Forelimb muscle (tissue), 1 donor: Measurements from ENCODE around the gene TXN2. TPM values are rescaled to one million over a fixed set of nuclear protein-coding genes. Genes with fewer than 3 reads are reported as not detected.
A peak's percentile ranks its signal among the peaks of the same experiment; 100 is the strongest.

Experiments used
- DNase-seq: peaks from one replicate; pipeline ENCODE4 v3.0.0-alpha.2; 2013; ENCODE audit warnings: low read depth
- polyA plus RNA-seq: library from polyadenylated mRNA; unstranded; fragments of 120-200 nt; gene quantifications from one replicate; pipeline ENCODE4 v1.2.1, GENCODE V29; 2013; ENCODE audit not compliant: insufficient read length

The TXN2 gene
- polyA plus RNA-seq, 1 donor, result 107 TPM

DNA sequence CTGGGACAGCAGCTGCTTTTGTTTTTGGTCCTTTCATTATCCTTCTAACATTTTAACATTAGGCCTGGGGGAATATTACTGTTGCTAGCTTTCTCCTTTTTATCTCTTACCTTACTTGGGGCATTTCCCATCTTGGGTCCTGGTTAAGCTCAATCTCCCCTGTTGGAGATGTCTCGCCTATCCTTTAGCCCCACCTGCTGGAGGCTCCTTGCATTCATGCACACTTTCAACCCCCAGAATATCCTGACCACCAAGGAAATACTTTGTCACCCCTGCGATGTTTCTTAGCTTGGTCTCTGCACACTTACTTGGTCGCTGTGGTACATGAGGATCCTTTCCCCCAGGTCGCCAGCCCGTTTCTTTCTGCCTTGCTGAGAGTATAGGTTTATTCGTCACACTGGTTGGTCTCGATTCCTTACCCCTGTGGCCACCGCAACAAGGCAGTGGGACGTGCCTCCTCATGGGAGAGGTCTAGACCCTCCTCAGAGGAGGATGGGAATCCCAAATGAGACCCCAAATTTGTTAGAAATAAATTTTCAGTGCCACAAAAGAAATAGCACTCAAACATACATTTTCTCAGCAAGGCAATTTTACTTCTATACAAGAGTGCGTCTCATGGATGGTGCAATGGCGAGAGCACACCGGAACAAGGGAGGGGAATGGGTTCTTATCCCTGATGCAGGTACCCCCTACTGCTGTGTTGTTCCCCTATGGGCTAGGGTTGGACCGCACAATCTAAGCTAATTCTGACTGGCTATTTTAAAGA is 5.4 kb upstream of the TXN2 start:
- DNase-seq, result no peak

GRCh38 chr22:36480941-36481392 is 473 bp downstream of the TXN2 start:
- DNase-seq, result peak; percentile 61

DNA sequence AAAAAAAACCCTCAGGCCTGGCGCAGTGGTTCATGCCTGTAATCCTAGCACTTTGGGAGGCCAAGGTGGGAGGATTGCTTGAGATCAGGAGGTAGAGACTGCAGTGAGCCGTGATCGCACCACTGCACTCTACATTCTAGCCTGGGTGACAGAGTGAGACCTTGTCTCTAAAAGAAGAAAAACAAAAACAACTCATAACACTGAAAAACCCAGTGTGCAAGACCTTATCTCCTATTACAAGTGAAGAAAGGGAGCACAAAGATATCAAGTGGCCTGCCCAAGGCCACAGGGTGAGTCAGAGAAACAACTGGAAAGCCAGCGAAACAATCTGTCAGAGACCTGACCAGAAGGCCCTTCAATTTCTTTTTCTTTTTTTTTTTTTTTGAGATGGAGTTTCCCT is 2.5 kb downstream of the TXN2 start:
- no peak for DNase-seq

GRCh38 chr22:36475341-36475740 is 6.1 kb downstream of the TXN2 start:
- DNase-seq, result no peak

DNA sequence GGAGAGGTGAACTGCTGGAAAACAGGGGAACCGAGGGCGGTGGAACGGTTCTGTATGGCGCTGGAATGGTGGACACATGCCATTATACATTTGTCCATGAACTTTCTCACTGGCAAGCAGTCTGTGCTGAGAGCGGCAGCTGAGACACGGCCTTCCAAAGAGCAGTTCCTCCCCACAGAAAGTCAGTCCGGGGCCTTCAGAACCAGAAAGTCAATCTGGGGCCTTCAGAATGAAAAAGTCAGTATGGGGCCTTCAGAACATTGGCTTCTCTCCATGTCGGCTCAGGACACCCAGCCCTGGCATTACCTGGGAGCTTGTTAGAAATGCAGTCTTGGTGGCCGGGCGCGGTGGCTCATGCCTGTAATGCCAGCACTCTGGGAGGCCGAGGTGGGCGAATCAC is 8.8 kb downstream of the TXN2 start:
- no peak for DNase-seq

DNA sequence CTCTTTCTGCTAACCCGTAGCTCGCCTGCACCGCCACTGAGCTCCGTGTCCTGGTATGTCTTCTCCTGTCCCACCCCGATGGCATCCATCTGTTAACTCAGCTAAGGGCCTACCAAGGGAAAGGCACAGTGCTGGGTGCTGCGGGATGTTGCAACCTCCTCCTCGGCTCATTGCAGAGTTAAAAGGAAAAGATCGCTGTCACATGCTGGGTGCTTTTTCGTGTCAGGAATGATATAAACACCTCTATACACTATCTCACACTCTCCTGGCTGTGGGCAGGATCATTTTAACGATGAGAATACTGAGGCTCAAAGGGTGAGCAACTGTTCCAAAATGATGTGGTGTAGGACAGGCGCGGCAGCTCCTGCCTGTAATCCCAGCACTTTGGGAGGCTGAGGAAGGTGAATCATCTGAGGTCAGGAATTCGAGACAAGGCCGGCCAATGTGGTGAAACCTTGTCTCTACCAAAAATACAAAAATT is 10.1 kb downstream of the TXN2 start:
- DNase-seq, result no peak

GRCh38 chr22:36470994-36471331 is 10.5 kb downstream of the TXN2 start:
- no peak for DNase-seq

GRCh38 chr22:36470162-36470993 is 11.1 kb downstream of the TXN2 start:
- peak; percentile 71 for DNase-seq

GRCh38 chr22:36469094-36469710 is 12.2 kb downstream of the TXN2 start:
- DNase-seq, result no peak

- no peak for DNase-seq
These were observed 13.5 kb downstream of the TXN2 start for GRCh38 chr22:36467946-36468345.

DNA sequence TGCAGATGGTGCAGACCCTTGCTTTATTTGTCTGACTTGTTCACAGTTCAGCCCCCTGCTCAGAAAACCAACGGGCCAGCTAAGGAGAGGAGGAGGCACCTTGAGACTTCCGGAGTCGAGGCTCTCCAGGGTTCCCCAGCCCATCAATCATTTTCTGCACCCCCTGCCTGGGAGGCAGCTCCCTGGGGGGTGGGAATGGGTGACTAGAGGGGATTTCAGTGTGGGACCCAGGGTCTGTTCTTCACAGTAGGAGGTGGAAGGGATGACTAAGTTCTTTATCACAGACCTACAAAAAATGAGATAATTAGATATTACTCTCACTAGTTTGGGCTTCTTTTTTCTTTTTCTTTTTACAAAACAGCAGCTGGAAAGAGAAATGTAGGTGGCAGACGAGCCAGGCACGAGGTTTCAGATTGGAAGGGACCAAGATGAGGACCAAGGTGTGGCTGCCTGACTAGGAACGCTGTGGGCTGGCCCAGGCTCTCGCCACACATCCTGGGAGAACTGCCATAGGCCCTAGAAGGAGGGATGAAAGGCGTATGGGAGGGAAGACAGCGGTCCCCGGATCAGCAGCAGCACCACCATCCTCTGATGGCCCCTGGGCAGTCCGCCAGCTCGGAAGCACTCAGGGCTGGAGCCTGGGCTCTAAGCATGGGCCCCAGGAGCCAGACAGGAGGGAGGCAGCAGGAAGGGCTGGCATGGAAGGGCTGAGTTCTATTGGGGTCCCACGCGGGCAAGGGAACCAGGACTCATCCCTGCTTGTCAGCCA is 14.2 kb downstream of the TXN2 start:
- no peak for DNase-seq

GRCh38 chr22:36466258-36466657 is 15.2 kb downstream of the TXN2 start:
- DNase-seq, result no peak

DNA sequence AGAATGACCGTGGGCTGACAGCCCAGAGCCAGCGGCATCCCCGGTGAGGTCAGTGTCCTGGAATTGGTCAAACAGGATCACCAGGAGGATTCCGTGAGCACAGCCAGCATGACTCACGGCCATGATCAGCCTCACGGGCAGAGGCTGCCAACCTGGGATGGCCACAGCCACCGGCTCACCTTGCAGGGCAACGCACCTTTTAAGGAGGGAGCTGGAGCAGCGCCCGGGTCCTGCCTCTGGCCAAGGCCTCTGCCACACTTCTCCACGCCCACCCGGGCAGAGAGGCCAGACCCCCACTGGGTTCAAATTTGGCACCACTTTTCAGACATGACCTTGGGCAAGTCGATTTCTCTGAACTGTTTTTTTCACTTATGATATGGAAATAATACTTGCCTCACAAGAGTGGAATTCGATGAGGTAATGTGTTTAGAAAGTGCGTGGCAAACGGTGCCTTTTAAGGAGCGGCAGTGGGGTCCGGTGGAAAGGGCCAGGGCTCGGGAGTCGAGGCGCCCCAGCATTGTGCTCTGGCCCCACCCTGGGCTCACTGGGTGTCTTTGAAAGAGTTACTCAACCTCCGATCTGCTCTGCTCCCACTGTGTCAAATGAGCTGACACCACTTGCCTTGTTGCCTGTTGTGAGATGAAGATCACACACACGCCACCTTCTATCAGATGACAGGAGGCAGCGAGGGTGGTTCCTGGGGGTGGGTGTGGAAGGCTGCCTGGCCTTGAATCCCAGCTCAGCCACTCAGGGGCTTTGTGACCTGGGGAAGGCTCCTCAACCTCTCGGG is 16.0 kb downstream of the TXN2 start:
- DNase-seq, result no peak

- no peak for DNase-seq
These were observed 16.7 kb downstream of the TXN2 start for GRCh38 chr22:36464715-36465231.

GRCh38 chr22:36463783-36464184 is 17.7 kb downstream of the TXN2 start:
- no peak for DNase-seq

DNA sequence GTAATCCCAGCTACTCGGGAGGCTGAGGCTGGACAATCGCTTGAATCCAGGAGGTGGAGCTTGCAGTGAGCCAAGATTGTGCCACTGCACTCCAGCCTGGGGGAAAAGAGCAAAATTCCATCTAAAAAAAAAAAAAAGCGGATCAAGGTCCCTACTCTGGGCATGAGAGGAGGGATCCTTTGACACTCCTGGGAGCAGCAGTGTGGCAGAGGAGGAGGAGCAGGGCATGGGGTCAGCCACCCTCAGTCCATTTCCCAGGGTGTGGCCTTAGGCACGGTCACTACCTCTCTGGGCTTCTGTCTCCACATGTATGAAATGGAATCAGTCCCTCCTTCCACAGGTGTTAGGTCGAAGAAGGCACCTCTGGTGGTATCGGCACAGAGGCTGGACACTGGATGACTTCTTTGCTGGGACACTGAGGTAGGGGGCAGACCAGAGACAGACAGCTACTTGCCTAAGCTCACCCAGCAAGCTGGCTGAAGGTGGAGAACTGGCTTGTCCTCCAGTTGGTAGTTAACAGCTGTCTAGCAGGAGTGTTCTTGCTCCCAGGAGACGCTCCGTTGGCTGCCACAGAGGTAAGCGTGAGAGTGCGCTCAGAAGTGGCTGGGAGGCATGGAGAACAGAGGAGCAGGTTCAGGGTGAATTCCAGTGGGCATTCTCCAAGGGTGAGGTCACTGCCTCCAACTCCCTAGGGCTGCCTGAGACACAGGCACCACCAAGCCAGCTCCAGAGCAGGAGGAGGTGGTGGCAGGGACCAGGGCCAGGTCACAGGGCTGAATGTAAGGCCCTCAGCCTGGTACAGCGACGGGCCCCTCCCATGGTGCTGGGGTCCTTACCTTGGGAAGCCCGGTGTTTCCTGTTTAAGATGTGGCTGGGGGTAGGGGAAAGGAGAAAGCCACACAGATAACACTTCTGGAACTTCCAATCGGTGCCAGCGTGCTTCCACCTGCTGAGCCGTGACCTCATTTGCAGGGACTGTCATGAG is 19.5 kb downstream of the TXN2 start:
- no peak for DNase-seq

DNA sequence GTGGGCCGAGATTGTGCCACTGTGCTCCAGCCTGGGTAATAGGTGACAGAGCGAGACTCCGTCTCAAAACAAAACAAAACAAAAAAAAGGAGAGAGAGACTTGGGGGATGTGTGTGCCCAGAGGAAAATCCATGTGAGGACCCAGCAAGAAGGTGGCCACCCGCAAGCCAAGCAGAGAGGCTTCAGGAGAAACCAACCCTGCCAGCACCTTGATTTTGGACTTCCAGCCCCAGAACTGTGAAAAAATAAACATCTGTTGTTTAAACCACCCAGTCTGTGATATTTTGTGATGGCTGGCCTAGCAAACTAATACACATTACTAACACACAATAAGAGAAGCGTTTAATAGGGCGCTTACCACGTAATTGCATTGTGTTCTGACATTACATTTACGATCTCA is 21.2 kb downstream of the TXN2 start:
- no peak for DNase-seq

DNA sequence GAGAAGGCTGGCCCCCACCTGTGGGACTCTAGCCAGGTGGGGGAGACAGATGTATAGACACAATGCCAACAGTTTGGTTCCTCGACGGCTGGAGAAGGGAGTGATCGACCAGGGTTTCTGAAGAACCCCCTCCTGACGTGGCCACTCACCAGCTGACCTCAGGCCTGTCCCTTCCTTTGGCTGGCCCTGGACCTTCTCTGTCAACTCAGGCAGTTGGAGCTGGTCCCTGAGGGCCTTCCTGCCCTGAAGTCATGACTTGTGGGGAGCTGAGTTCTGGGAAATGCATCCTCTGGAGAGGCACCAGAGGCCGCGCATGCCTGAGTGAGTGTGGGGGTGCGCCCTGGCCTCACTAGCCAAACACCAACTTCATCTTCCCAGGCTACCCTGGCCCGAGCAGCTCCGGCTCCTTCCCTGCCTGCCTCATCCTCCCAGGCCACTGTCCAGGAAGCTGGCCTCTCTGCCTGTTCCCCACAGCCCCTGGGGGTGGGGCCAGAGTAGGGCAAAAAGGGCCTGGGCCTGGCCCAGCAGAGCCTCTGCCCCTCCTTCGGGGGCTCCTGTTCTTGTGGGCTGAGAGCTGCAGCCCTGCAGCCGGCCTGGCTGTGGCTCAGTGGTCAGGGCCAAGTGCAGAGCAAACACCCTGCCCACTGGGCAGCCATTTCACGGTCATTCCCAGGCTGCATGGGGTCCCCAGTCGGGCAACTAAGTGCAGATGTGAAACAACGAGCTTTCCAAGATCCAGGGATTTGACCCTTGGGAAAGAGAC is 23.6 kb downstream of the TXN2 start:
- no peak for DNase-seq

- no peak for DNase-seq
These were observed 25.0 kb downstream of the TXN2 start for GRCh38 chr22:36456464-36456845.
